HEK293 (cell line): ENCODE data around the gene CDYL.

Source experiments
- CTCF ChIA-PET: fragments of 350-600 bp; formaldehyde crosslinking; extraction: SDS; loops from one replicate; lab custom pipeline; 2021; ENCODE audit warnings: antibody characterized with exemption; lab: Yijun Ruan, JAX
- POLR2A ChIA-PET: fragments of 300-600 bp; formaldehyde crosslinking; extraction: SDS; loops from one replicate; lab custom pipeline; 2020; ENCODE audit warnings: antibody characterized with exemption, inconsistent platforms; lab: Yijun Ruan, JAX
- H3K27ac ChIP-seq: fragments of 200-500 bp; sonication (Bioruptor generic); 2 replicates; pipeline ENCODE4 v1.5.1; 2014; ENCODE audit warnings: low read depth, low read length, control low read depth, inconsistent platforms; ENCODE audit errors: extremely low read depth
- H3K36me3 ChIP-seq, 2 experiments: fragments of 200-500 bp in 1 of 2; sonication (Bioruptor generic) in 1 of 2; 1 replicate in 1 of 2; 2 replicates in 1 of 2; pipeline ENCODE4 v1.5.1; 2014 to 2017; ENCODE audit warnings: inconsistent platforms in 2 of 2, low read length in 2 of 2; ENCODE audit not compliant: control insufficient read depth in 2 of 2, insufficient read depth in 1 of 2
- H3K4me1 ChIP-seq: fragments of 200-500 bp; sonication (Bioruptor generic); 2 replicates; pipeline ENCODE4 v1.5.1; 2014; ENCODE audit warnings: mild to moderate bottlenecking, low read length, inconsistent platforms; ENCODE audit not compliant: control insufficient read depth, insufficient read depth
- H3K4me3 ChIP-seq: 2 replicates; pipeline ENCODE4 v1.5.1; 2011; ENCODE audit warnings: low read depth, mild to moderate bottlenecking, control low read depth, low read length, moderate library complexity
- H3K9me3 ChIP-seq: fragments of 200-500 bp; sonication (Bioruptor generic); 2 replicates; pipeline ENCODE4 v1.5.1; 2014; ENCODE audit warnings: low read depth, low read length, inconsistent platforms; ENCODE audit not compliant: control insufficient read depth, insufficient read depth
- FEZF1 ChIP-seq: fragments of 450-650 bp; formaldehyde crosslinking; IDR thresholded peaks from 2 replicates; pipeline ENCODE4 v1.5.1; 2016; ENCODE audit warnings: missing biosample characterization, missing genetic modification characterization
- GFI1B ChIP-seq: fragments of 450-650 bp; formaldehyde crosslinking; IDR thresholded peaks from 2 replicates; pipeline ENCODE4 v1.5.1; 2016; ENCODE audit warnings: missing biosample characterization, missing genetic modification characterization
- GLIS1 ChIP-seq: fragments of 450-650 bp; formaldehyde crosslinking; IDR thresholded peaks from 2 replicates; pipeline ENCODE4 v1.5.1; 2016; ENCODE audit warnings: missing biosample characterization, missing genetic modification characterization
- IKZF3 ChIP-seq: fragments of 450-650 bp; IDR thresholded peaks from 2 replicates; pipeline ENCODE4 v1.5.0; 2018; ENCODE audit warnings: missing biosample characterization, mild to moderate bottlenecking, missing genetic modification characterization, moderate library complexity
- OSR2 ChIP-seq: fragments of 450-650 bp; formaldehyde crosslinking; IDR thresholded peaks from 2 replicates; pipeline ENCODE4 v1.5.1; 2016; ENCODE audit warnings: missing biosample characterization, missing genetic modification characterization
- PRDM1 ChIP-seq: fragments of 450-650 bp; formaldehyde crosslinking; IDR thresholded peaks from 2 replicates; pipeline ENCODE4; 2016; ENCODE audit warnings: missing biosample characterization, missing genetic modification characterization
- RBAK ChIP-seq: fragments of 450-650 bp; formaldehyde crosslinking; IDR thresholded peaks from 2 replicates; pipeline ENCODE4 v1.5.1; 2016; ENCODE audit warnings: missing biosample characterization, missing genetic modification characterization
- WT1 ChIP-seq: fragments of 450-650 bp; formaldehyde crosslinking; IDR thresholded peaks from 2 replicates; pipeline ENCODE4 v1.5.1; 2016; ENCODE audit warnings: missing biosample characterization, missing genetic modification characterization
- ZBTB11 ChIP-seq: fragments of 450-650 bp; formaldehyde crosslinking; conservative IDR thresholded peaks from 2 replicates; pipeline ENCODE4 v1.5.1; 2016; ENCODE audit warnings: low read depth, missing biosample characterization, missing genetic modification characterization
- ZBTB17 ChIP-seq: fragments of 450-650 bp; formaldehyde crosslinking; IDR thresholded peaks from 2 replicates; pipeline ENCODE4 v1.5.1; 2016; ENCODE audit warnings: missing biosample characterization, missing genetic modification characterization
- ZBTB48 ChIP-seq: fragments of 450-650 bp; formaldehyde crosslinking; IDR thresholded peaks from 2 replicates; pipeline ENCODE4 v1.5.1; 2016; ENCODE audit warnings: missing biosample characterization, missing genetic modification characterization
- ZFP3 ChIP-seq: fragments of 450-650 bp; formaldehyde crosslinking; IDR thresholded peaks from 2 replicates; pipeline ENCODE4 v1.5.1; 2016; ENCODE audit warnings: low read depth, missing biosample characterization, missing genetic modification characterization
- ZFP69B ChIP-seq: fragments of 450-650 bp; formaldehyde crosslinking; IDR thresholded peaks from 2 replicates; pipeline ENCODE4 v1.5.1; 2016; ENCODE audit warnings: missing biosample characterization, missing genetic modification characterization
- ZNF121 ChIP-seq: fragments of 450-650 bp; formaldehyde crosslinking; IDR thresholded peaks from 2 replicates; pipeline ENCODE4 v1.5.1; 2016; ENCODE audit warnings: missing biosample characterization, missing genetic modification characterization
- ZNF292 ChIP-seq: fragments of 450-650 bp; formaldehyde crosslinking; IDR thresholded peaks from 2 replicates; pipeline ENCODE4 v1.5.1; 2016; ENCODE audit warnings: low read depth, missing biosample characterization, missing genetic modification characterization, borderline replicate concordance
- ZNF335 ChIP-seq: fragments of 450-650 bp; formaldehyde crosslinking; conservative IDR thresholded peaks from 2 replicates; pipeline ENCODE4 v1.5.1; 2016; ENCODE audit warnings: missing biosample characterization, missing genetic modification characterization
- ZNF366 ChIP-seq: fragments of 450-650 bp; formaldehyde crosslinking; conservative IDR thresholded peaks from 2 replicates; pipeline ENCODE4 v1.5.1; 2016; ENCODE audit warnings: missing biosample characterization, missing genetic modification characterization
- ZNF398 ChIP-seq: fragments of 450-650 bp; formaldehyde crosslinking; IDR thresholded peaks from 2 replicates; pipeline ENCODE4 v1.5.1; 2017; ENCODE audit warnings: missing biosample characterization, missing genetic modification characterization
- ZNF513 ChIP-seq: fragments of 450-650 bp; IDR thresholded peaks from 2 replicates; pipeline ENCODE4 v1.5.1; 2018; ENCODE audit warnings: missing biosample characterization, missing genetic modification characterization
- ZNF560 ChIP-seq: fragments of 450-650 bp; formaldehyde crosslinking; IDR thresholded peaks from 2 replicates; pipeline ENCODE4 v1.5.1; 2017; ENCODE audit warnings: missing biosample characterization, missing genetic modification characterization, borderline replicate concordance
- ZNF600 ChIP-seq: fragments of 450-650 bp; formaldehyde crosslinking; IDR thresholded peaks from 2 replicates; pipeline ENCODE4 v1.5.1; 2016; ENCODE audit warnings: missing biosample characterization, missing genetic modification characterization
- ZNF645 ChIP-seq: fragments of 450-650 bp; formaldehyde crosslinking; IDR thresholded peaks from 2 replicates; pipeline ENCODE4; 2016; ENCODE audit warnings: missing biosample characterization, missing genetic modification characterization
- ZNF660 ChIP-seq: fragments of 450-650 bp; IDR thresholded peaks from 2 replicates; pipeline ENCODE4 v1.5.1; 2018; ENCODE audit warnings: missing biosample characterization, mild to moderate bottlenecking, missing genetic modification characterization
- ZSCAN23 ChIP-seq: fragments of 450-650 bp; formaldehyde crosslinking; IDR thresholded peaks from 2 replicates; pipeline ENCODE4 v1.5.1; 2016; ENCODE audit warnings: missing biosample characterization, missing genetic modification characterization

The CDYL gene

GRCh38 chr6:4728926-4729325 is 47.3 kb upstream of the CDYL start:
- no peak overlapping the region for H3K4me3 ChIP-seq
- H3K9me3 ChIP-seq = no peaks in the 10 kb centered on the region
- TF ChIP-seq ZNF560 (tag by site-specific recombination) (no peak), ZNF398 (tag by site-specific recombination) (no peak), ZNF660 (tag by site-specific recombination) (no peak)
- TF ChIP-seq, all 188 proteins: peak for 0
- CTCF ChIA-PET = interaction anchor here (0.6 kb wide), 1 partner anchor 743 kb away, joined by 3 read pairs; no protein-coding TSS in a partner anchor
- Histone ChIP-seq H3K27ac (no peak overlapping the region), H3K36me3 (no peaks in the 10 kb centered on the region), H3K4me1 (no peaks in the 10 kb centered on the region)
- POLR2A ChIA-PET = no interaction called here

- Histone ChIP-seq H3K27ac (no peak overlapping the region), H3K9me3 (no peaks in the 10 kb centered on the region)
- TF ChIP-seq WT1 (no peak), ZFP69B (tag by site-specific recombination) (no peak), FEZF1 (no peak), ZNF645 (tag by site-specific recombination) (no peak), RBAK (tag by site-specific recombination) (no peak), ZNF121 (tag by site-specific recombination) (0 out of 2 replicates have a peak, but pooled peaks have one; percentile 46)
- TF ChIP-seq, all 188 proteins: peak for 1
- ChIA-PET POLR2A (no interaction called here), CTCF (no interaction called here)
- no peaks in the 10 kb centered on the region for H3K4me1 ChIP-seq
- no peaks in the 10 kb centered on the region for H3K36me3 ChIP-seq
- H3K4me3 ChIP-seq = no peak overlapping the region
Measured at GRCh38 chr6:4731996-4732395, 44.2 kb upstream of the CDYL start.

- Histone ChIP-seq H3K36me3 (no peaks in the 10 kb centered on the region), H3K9me3 (no peaks in the 10 kb centered on the region), H3K4me3 (no peak overlapping the region), H3K4me1 (no peaks in the 10 kb centered on the region), H3K27ac (no peak overlapping the region)
- POLR2A ChIA-PET = no interaction called here
- CTCF ChIA-PET = no interaction called here
- TF ChIP-seq ZNF292 (tag by site-specific recombination) (no peak), ZBTB11 (tag by site-specific recombination) (no peak), IKZF3 (tag by site-specific recombination) (0 out of 2 replicates have a peak, but pooled peaks have one; percentile 15), ZNF600 (tag by site-specific recombination) (peak; percentile 85), PRDM1 (tag by site-specific recombination) (peak; percentile 88), ZBTB17 (peak; percentile 96), OSR2 (tag by site-specific recombination) (peak; percentile 56; the same call in 1 of the 2 replicates), ZFP3 (no peak), ZNF366 (tag by site-specific recombination) (peak; percentile 41; the same call in 1 of the 2 replicates), ZBTB48 (tag by site-specific recombination) (peak; percentile 78), GLIS1 (tag by site-specific recombination) (peak; percentile 69), ZNF335 (tag by site-specific recombination) (peak; percentile 59; the same call in 1 of the 2 replicates), ZSCAN23 (tag by site-specific recombination) (no peak), ZNF513 (no peak), GFI1B (tag by site-specific recombination) (no peak)
Measured at GRCh38 chr6:4732691-4733315, 43.4 kb upstream of the CDYL start.
